ENCODE data around the gene FAM171A1.
A peak's percentile ranks its signal among the peaks of the same experiment; 100 is the strongest.

FAM171A1 gene

GRCh38 chr10:15188603-15189002 lies 182.5 kb downstream of the FAM171A1 start:
- Histone ChIP-seq H2BK120ac (ENCODE audit: low read depth, low read length) (no peak overlapping the region), H3K23ac (ENCODE audit: low read depth, low read length, poor library complexity) (no peak overlapping the region), H3K27me3 (ENCODE audit: control insufficient read depth in 3 of 3, insufficient read depth in 3 of 3, low read depth in 1 of 3, low read length in 3 of 3) (peaks cover 0 to 2% (median 0%) of the 10 kb centered on the region in 3 experiments), H3K79me1 (ENCODE audit: low read depth, low read length) (no peaks in the 10 kb centered on the region), H2BK5ac (ENCODE audit: low read length) (no peak overlapping the region), H3K14ac (ENCODE audit: low read length) (no peak overlapping the region), H2AFZ (ENCODE audit: low read length) (no peak overlapping the region), H2AK5ac (ENCODE audit: low read depth, low read length) (no peak overlapping the region), H3K9me3 (replicated peaks in 1 of 2; ENCODE audit: control insufficient read depth in 2 of 2, insufficient read depth in 1 of 2, low read depth in 1 of 2, low read length in 2 of 2) (no peaks in the 10 kb centered on the region), H3K4me3 (ENCODE audit: low read length in 2 of 2) (no peak overlapping the region), H2BK12ac (ENCODE audit: low read length) (no peak overlapping the region), H3K36me3 (replicated peaks in 1 of 2; ENCODE audit: control insufficient read depth in 2 of 2, insufficient read depth in 2 of 2, low read length in 2 of 2) (no peaks in the 10 kb centered on the region), H3K18ac (ENCODE audit: low read length) (no peak overlapping the region), H3K4me2 (ENCODE audit: insufficient read depth, low read length, poor library complexity, severe bottlenecking) (no peak overlapping the region), H3K27ac (replicated peaks; ENCODE audit: low read length) (no peak overlapping the region), H2BK15ac (ENCODE audit: low read length) (no peak overlapping the region), H3K4ac (ENCODE audit: low read length) (no peak overlapping the region), H4K8ac (ENCODE audit: low read depth, low read length) (no peak overlapping the region), H3K4me1 (ENCODE audit: control insufficient read depth in 2 of 2, insufficient read depth in 1 of 2, low read depth in 1 of 2, low read length in 2 of 2) (no peaks in the 10 kb centered on the region), H4K91ac (ENCODE audit: low read depth, low read length, poor library complexity) (no peak overlapping the region), H3K9ac (ENCODE audit: low read depth, low read length, poor library complexity) (no peak overlapping the region)
- no CpG with 5 or more reads among the region's 5 CpGs for WGBS, 2 donors (ENCODE audit: extremely low coverage in 2 of 2, insufficient read length in 2 of 2, insufficient replicate concordance in 1 of 2)
- DNase-seq (ENCODE audit: low spot score) = no peak

- Histone ChIP-seq H3K27me3 (ENCODE audit: control insufficient read depth in 3 of 3, insufficient read depth in 3 of 3, low read depth in 1 of 3, low read length in 3 of 3) (no peaks in the 10 kb centered on the region), H2BK12ac (ENCODE audit: low read length) (no peak overlapping the region), H4K8ac (ENCODE audit: low read depth, low read length) (no peak overlapping the region), H3K4me3 (ENCODE audit: low read length in 2 of 2) (peak overlapping the region in 1 of 2 donors; percentile 21), H3K4me1 (ENCODE audit: control insufficient read depth in 2 of 2, insufficient read depth in 1 of 2, low read depth in 1 of 2, low read length in 2 of 2) (no peaks in the 10 kb centered on the region), H3K4ac (ENCODE audit: low read length) (no peak overlapping the region), H3K9ac (ENCODE audit: low read depth, low read length, poor library complexity) (no peak overlapping the region), H2BK15ac (ENCODE audit: low read length) (no peak overlapping the region), H3K79me1 (ENCODE audit: low read depth, low read length) (no peaks in the 10 kb centered on the region), H3K14ac (ENCODE audit: low read length) (no peak overlapping the region), H3K27ac (replicated peaks; ENCODE audit: low read length) (no peak overlapping the region), H3K18ac (ENCODE audit: low read length) (no peak overlapping the region), H2AFZ (ENCODE audit: low read length) (no peak overlapping the region), H3K9me3 (replicated peaks in 1 of 2; ENCODE audit: control insufficient read depth in 2 of 2, insufficient read depth in 1 of 2, low read depth in 1 of 2, low read length in 2 of 2) (no peaks in the 10 kb centered on the region), H4K91ac (ENCODE audit: low read depth, low read length, poor library complexity) (no peak overlapping the region), H2AK5ac (ENCODE audit: low read depth, low read length) (no peak overlapping the region), H3K4me2 (ENCODE audit: insufficient read depth, low read length, poor library complexity, severe bottlenecking) (no peak overlapping the region), H3K36me3 (replicated peaks in 1 of 2; ENCODE audit: control insufficient read depth in 2 of 2, insufficient read depth in 2 of 2, low read length in 2 of 2) (no peaks in the 10 kb centered on the region), H3K23ac (ENCODE audit: low read depth, low read length, poor library complexity) (no peak overlapping the region), H2BK120ac (ENCODE audit: low read depth, low read length) (no peak overlapping the region), H2BK5ac (ENCODE audit: low read length) (no peak overlapping the region)
- no CpG with 5 or more reads among the region's 11 CpGs for WGBS, 2 donors (ENCODE audit: extremely low coverage in 2 of 2, insufficient read length in 2 of 2, insufficient replicate concordance in 1 of 2)
- no peak for DNase-seq (ENCODE audit: low spot score)
These were observed 187.2 kb downstream of the FAM171A1 start for GRCh38 chr10:15183689-15184481.

DNA sequence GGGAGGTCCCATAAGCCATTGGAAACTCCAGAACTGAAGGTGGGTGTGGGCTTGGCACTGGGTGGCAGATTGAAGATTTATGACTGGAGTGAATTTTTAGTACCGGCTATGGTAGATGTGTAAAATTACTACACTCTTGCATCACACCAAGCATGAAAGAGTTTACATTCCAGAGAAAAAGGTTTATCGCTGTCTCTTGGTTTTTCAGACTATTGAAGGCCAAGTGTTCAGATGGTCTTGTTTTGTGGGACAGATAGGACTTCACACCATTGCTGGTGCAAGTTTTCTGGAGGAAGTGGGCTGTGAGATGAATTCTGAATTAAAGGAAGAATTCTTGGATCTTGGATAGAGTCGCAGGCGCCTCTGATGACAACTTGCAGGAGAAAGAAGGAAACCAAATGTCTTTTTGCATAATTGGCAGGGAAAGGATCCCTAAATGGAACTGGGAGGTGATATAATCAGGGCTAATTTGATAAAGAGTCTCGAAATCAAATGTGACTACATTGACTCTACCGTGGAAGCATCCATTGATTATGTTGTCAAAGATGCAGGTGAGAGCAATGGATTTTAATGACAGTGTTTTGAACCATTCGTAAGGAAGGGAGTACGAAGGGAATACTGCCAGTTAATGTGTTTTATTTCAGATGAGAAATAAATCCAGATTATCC lies 188.4 kb downstream of the FAM171A1 start:
- H2BK12ac ChIP-seq (ENCODE audit: low read length) = no peak overlapping the region
- no CpG with 5 or more reads among the region's 8 CpGs for WGBS, 2 donors (ENCODE audit: extremely low coverage in 2 of 2, insufficient read length in 2 of 2, insufficient replicate concordance in 1 of 2)

GRCh38 chr10:15181576-15182156 lies 189.4 kb downstream of the FAM171A1 start:
- H3K36me3 ChIP-seq (replicated peaks in 1 of 2; ENCODE audit: control insufficient read depth in 2 of 2, insufficient read depth in 2 of 2, low read length in 2 of 2) = no peaks in the 10 kb centered on the region
- H3K4me3 ChIP-seq (ENCODE audit: low read length in 2 of 2) = no peak overlapping the region
- no peak overlapping the region for H2BK15ac ChIP-seq (ENCODE audit: low read length)
- H2BK120ac ChIP-seq (ENCODE audit: low read depth, low read length) = no peak overlapping the region
- no peak overlapping the region for H3K18ac ChIP-seq (ENCODE audit: low read length)
- no peak overlapping the region for H3K4ac ChIP-seq (ENCODE audit: low read length)
- no peaks in the 10 kb centered on the region for H3K4me1 ChIP-seq (ENCODE audit: control insufficient read depth in 2 of 2, insufficient read depth in 1 of 2, low read depth in 1 of 2, low read length in 2 of 2)
- H2AK5ac ChIP-seq (ENCODE audit: low read depth, low read length) = no peak overlapping the region
- H3K9me3 ChIP-seq (replicated peaks in 1 of 2; ENCODE audit: control insufficient read depth in 2 of 2, insufficient read depth in 1 of 2, low read depth in 1 of 2, low read length in 2 of 2) = no peaks in the 10 kb centered on the region
- H3K27ac ChIP-seq (replicated peaks; ENCODE audit: low read length) = no peak overlapping the region
- H4K8ac ChIP-seq (ENCODE audit: low read depth, low read length) = no peak overlapping the region
- H3K14ac ChIP-seq (ENCODE audit: low read length) = no peak overlapping the region
- DNase-seq (ENCODE audit: low spot score) = no peak
- H2AFZ ChIP-seq (ENCODE audit: low read length) = no peak overlapping the region
- H3K79me1 ChIP-seq (ENCODE audit: low read depth, low read length) = no peaks in the 10 kb centered on the region
- no peak overlapping the region for H2BK5ac ChIP-seq (ENCODE audit: low read length)
- H4K91ac ChIP-seq (ENCODE audit: low read depth, low read length, poor library complexity) = no peak overlapping the region
- H3K9ac ChIP-seq (ENCODE audit: low read depth, low read length, poor library complexity) = no peak overlapping the region
- H3K23ac ChIP-seq (ENCODE audit: low read depth, low read length, poor library complexity) = no peak overlapping the region
- no peak overlapping the region for H2BK12ac ChIP-seq (ENCODE audit: low read length)
- H3K4me2 ChIP-seq (ENCODE audit: insufficient read depth, low read length, poor library complexity, severe bottlenecking) = no peak overlapping the region
- no peaks in the 10 kb centered on the region for H3K27me3 ChIP-seq (ENCODE audit: control insufficient read depth in 3 of 3, insufficient read depth in 3 of 3, low read depth in 1 of 3, low read length in 3 of 3)
- no CpG with 5 or more reads among the region's 2 CpGs for WGBS, 2 donors (ENCODE audit: extremely low coverage in 2 of 2, insufficient read length in 2 of 2, insufficient replicate concordance in 1 of 2)

More for the DNA sequence above, 188.4 kb downstream of the FAM171A1 start:
- H2BK120ac ChIP-seq (ENCODE audit: low read depth, low read length) = no peak overlapping the region
- H4K91ac ChIP-seq (ENCODE audit: low read depth, low read length, poor library complexity) = no peak overlapping the region
- no peak overlapping the region for H3K4me3 ChIP-seq (ENCODE audit: low read length in 2 of 2)
- no peak overlapping the region for H4K8ac ChIP-seq (ENCODE audit: low read depth, low read length)
- H2AK5ac ChIP-seq (ENCODE audit: low read depth, low read length) = no peak overlapping the region
- no peak for DNase-seq (ENCODE audit: low spot score)
- H3K36me3 ChIP-seq (replicated peaks in 1 of 2; ENCODE audit: control insufficient read depth in 2 of 2, insufficient read depth in 2 of 2, low read length in 2 of 2) = no peaks in the 10 kb centered on the region
- no peak overlapping the region for H3K4ac ChIP-seq (ENCODE audit: low read length)
- H3K4me1 ChIP-seq (ENCODE audit: control insufficient read depth in 2 of 2, insufficient read depth in 1 of 2, low read depth in 1 of 2, low read length in 2 of 2) = no peaks in the 10 kb centered on the region
- H3K18ac ChIP-seq (ENCODE audit: low read length) = no peak overlapping the region
- no peaks in the 10 kb centered on the region for H3K27me3 ChIP-seq (ENCODE audit: control insufficient read depth in 3 of 3, insufficient read depth in 3 of 3, low read depth in 1 of 3, low read length in 3 of 3)
- H2BK5ac ChIP-seq (ENCODE audit: low read length) = no peak overlapping the region
- no peaks in the 10 kb centered on the region for H3K9me3 ChIP-seq (replicated peaks in 1 of 2; ENCODE audit: control insufficient read depth in 2 of 2, insufficient read depth in 1 of 2, low read depth in 1 of 2, low read length in 2 of 2)
- H3K23ac ChIP-seq (ENCODE audit: low read depth, low read length, poor library complexity) = no peak overlapping the region
- no peaks in the 10 kb centered on the region for H3K79me1 ChIP-seq (ENCODE audit: low read depth, low read length)
- H2AFZ ChIP-seq (ENCODE audit: low read length) = no peak overlapping the region
- no peak overlapping the region for H2BK15ac ChIP-seq (ENCODE audit: low read length)
- no peak overlapping the region for H3K9ac ChIP-seq (ENCODE audit: low read depth, low read length, poor library complexity)
- no peak overlapping the region for H3K4me2 ChIP-seq (ENCODE audit: insufficient read depth, low read length, poor library complexity, severe bottlenecking)
- H3K14ac ChIP-seq (ENCODE audit: low read length) = no peak overlapping the region
- H3K27ac ChIP-seq (replicated peaks; ENCODE audit: low read length) = no peak overlapping the region

All from neuronal stem cell (in vitro differentiated cells).